NB4 (cell line): Measurements from ENCODE around the gene SOX1.

Source experiments
- DNase-seq: peaks from one replicate; pipeline ENCODE4 v3.0.0; 2010; ENCODE audit warnings: low read depth
- H3K4me3 ChIP-seq: one replicate; pipeline ENCODE4 v1.5.1; 2011; ENCODE audit warnings: mild to moderate bottlenecking, low read depth, low read length, moderate library complexity
- MAX ChIP-seq: IDR thresholded peaks from 2 replicates; pipeline ENCODE4 v1.6.1; 2011; ENCODE audit warnings: low read depth, low read length
- MYC ChIP-seq: IDR thresholded peaks from 2 replicates; pipeline ENCODE4 v1.6.1; 2011; ENCODE audit warnings: low read depth, low read length
- POLR2A ChIP-seq: IDR thresholded peaks from 2 replicates; pipeline ENCODE4 v1.6.1; 2011; ENCODE audit warnings: mild to moderate bottlenecking; ENCODE audit not compliant: insufficient read length; ENCODE audit errors: extremely low read depth
- TF ChIP-seq, protein P1 (sequence below): IDR thresholded peaks from one replicate; pipeline ENCODE4 v1.5.1; 2012; ENCODE audit warnings: low read depth, low read length

The SOX1 gene

DNA sequence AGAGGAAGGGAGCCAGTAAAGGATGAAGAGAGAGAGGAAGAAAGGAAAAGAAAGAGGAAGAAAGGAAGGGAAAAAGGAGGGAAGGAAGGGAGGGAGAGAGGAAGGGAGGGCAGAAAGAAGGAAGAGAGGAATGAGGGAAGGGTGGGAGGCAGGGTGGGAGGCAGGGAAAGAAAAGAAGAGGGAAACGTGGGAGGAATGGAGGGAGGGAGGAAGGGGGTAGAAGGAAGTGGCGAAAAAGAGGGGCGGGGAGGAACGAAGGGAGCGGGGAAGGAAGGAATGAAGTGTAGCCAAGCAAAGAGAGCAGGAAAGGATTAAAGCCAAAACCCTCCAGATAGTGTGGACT, 53.1 kb downstream of the SOX1 start:
- TF ChIP-seq MYC (no peak), POLR2A (no peak), MAX (no peak)
- TF ChIP-seq, protein P1, sequence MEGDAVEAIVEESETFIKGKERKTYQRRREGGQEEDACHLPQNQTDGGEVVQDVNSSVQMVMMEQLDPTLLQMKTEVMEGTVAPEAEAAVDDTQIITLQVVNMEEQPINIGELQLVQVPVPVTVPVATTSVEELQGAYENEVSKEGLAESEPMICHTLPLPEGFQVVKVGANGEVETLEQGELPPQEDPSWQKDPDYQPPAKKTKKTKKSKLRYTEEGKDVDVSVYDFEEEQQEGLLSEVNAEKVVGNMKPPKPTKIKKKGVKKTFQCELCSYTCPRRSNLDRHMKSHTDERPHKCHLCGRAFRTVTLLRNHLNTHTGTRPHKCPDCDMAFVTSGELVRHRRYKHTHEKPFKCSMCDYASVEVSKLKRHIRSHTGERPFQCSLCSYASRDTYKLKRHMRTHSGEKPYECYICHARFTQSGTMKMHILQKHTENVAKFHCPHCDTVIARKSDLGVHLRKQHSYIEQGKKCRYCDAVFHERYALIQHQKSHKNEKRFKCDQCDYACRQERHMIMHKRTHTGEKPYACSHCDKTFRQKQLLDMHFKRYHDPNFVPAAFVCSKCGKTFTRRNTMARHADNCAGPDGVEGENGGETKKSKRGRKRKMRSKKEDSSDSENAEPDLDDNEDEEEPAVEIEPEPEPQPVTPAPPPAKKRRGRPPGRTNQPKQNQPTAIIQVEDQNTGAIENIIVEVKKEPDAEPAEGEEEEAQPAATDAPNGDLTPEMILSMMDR = no peak
- DNase-seq = no peak

More for the DNA sequence above, 53.1 kb downstream of the SOX1 start:
- no peak overlapping the region for H3K4me3 ChIP-seq
